Activated CD4-positive, alpha-beta T cell treated with anti-CD3 and anti-CD28 coated beads, Interleukin-2, Interleukin-6, amounts not matched to agents 100 ng/mL and 50 ng/mL, durations not matched to agents 16 hours and 8 hours (primary cell): ENCODE measurements around the gene CEP72.
"Not testable (repeated sequence)": the region's sequence is repeated elsewhere in the genome, so short reads cannot be mapped to it uniquely, and the experiment has no call there.

Experiments
- DNase-seq: peaks from one replicate; pipeline ENCODE4 v3.0.0-alpha.2; 2020

CEP72 gene

GRCh38 chr5:673831-674629 lies 61.9 kb downstream of the CEP72 start:
- no peak for DNase-seq

GRCh38 chr5:674630-675011 lies 62.5 kb downstream of the CEP72 start:
- DNase-seq: no peak

- DNase-seq: no peak
Measured at GRCh38 chr5:675111-675870, 63.2 kb downstream of the CEP72 start.

- no peak for DNase-seq
Measured at GRCh38 chr5:675871-676698, 63.9 kb downstream of the CEP72 start.

GRCh38 chr5:676699-677076 lies 64.5 kb downstream of the CEP72 start:
- no peak for DNase-seq

GRCh38 chr5:677131-678101 lies 65.3 kb downstream of the CEP72 start:
- no peak for DNase-seq

GRCh38 chr5:678521-678920 lies 66.4 kb downstream of the CEP72 start:
- not testable (repeated sequence) for DNase-seq

GRCh38 chr5:679166-679895 lies 67.2 kb downstream of the CEP72 start:
- not testable (repeated sequence) for DNase-seq

- not testable (repeated sequence) for DNase-seq
Measured at GRCh38 chr5:680118-680795, 68.1 kb downstream of the CEP72 start.

GRCh38 chr5:680836-681235 lies 68.7 kb downstream of the CEP72 start:
- not testable (repeated sequence) for DNase-seq

GRCh38 chr5:681317-682191 lies 69.4 kb downstream of the CEP72 start:
- DNase-seq: not testable (repeated sequence)

GRCh38 chr5:682216-682615 lies 70.1 kb downstream of the CEP72 start:
- not testable (repeated sequence) for DNase-seq

GRCh38 chr5:682651-683358 lies 70.7 kb downstream of the CEP72 start:
- DNase-seq: not testable (repeated sequence)

GRCh38 chr5:683551-684481 lies 71.7 kb downstream of the CEP72 start:
- no peak for DNase-seq

- DNase-seq: no peak
Measured at GRCh38 chr5:684751-685216, 72.6 kb downstream of the CEP72 start.

- no peak for DNase-seq
Measured at GRCh38 chr5:685262-686171, 73.4 kb downstream of the CEP72 start.

- not testable (repeated sequence) for DNase-seq
Measured at GRCh38 chr5:686172-686523, 74.0 kb downstream of the CEP72 start.
